ENCODE measurements around the gene METTL13. TPM values are rescaled to one million over a fixed set of nuclear protein-coding genes. Genes with fewer than 3 reads are reported as not detected.

METTL13 gene
- total RNA-seq, 3 donors from 2014 or later (not counting 1 experiment from before 2014, with no cell fraction given), result 12.1 to 23.3 (median 18.2) TPM

DNA sequence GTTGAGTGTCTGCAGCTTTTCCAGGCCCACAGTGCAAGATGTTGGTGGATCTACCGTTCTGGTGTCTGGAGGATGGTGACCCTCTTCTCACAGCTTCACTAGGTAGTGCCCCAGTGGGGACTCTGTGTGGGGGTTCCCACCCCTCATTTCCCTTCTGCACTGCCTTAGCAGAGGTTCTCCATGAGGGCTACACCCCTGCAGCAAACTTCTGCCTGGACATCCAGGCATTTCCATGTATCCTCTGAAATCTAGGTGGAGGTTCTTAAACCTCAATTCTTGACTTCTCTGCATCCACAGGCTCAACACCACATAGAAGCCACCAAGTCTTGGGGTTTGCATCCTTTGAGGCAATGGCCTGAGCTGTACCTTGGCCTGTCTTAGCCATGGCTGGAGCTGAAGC lies 45.5 kb downstream of the METTL13 start:
- no peaks in the 10 kb centered on the region for H3K4me1 ChIP-seq (ENCODE audit: control insufficient read depth, insufficient read depth, low read length)
- H3K9me3 ChIP-seq (ENCODE audit: control insufficient read depth, insufficient read depth, low read length), result peaks cover 8% of the 10 kb centered on the region
- Mint-ChIP-seq H3K36me3 (peaks cover 13% of the 10 kb centered on the region), H3K27ac (no peak overlapping the region), H3K27me3 (ENCODE audit: low read depth in 2 of 2) (peaks cover 0 to 3% of the 10 kb centered on the region in 2 donors), H3K4me3 (no peak overlapping the region), H3K4me1 (no peaks in the 10 kb centered on the region), H3K9me3 (peaks cover 0 to 7% of the 10 kb centered on the region in 2 donors)
- intact Hi-C loops (cut with micrococcal nuclease), result no loop called here
- no peak overlapping the region for H3K4me3 ChIP-seq (ENCODE audit: low read length)
- WGBS (ENCODE audit: insufficient coverage), result 0% methylated on average over 1 of the region's 1 CpG
- TF ChIP-seq, protein P1, sequence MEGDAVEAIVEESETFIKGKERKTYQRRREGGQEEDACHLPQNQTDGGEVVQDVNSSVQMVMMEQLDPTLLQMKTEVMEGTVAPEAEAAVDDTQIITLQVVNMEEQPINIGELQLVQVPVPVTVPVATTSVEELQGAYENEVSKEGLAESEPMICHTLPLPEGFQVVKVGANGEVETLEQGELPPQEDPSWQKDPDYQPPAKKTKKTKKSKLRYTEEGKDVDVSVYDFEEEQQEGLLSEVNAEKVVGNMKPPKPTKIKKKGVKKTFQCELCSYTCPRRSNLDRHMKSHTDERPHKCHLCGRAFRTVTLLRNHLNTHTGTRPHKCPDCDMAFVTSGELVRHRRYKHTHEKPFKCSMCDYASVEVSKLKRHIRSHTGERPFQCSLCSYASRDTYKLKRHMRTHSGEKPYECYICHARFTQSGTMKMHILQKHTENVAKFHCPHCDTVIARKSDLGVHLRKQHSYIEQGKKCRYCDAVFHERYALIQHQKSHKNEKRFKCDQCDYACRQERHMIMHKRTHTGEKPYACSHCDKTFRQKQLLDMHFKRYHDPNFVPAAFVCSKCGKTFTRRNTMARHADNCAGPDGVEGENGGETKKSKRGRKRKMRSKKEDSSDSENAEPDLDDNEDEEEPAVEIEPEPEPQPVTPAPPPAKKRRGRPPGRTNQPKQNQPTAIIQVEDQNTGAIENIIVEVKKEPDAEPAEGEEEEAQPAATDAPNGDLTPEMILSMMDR (IDR thresholded peaks at IDR 0.05), result no peak
- DNase-seq (no peak), ATAC-seq (no peak)
- H3K27ac ChIP-seq (ENCODE audit: low read length), result no peak overlapping the region
- H3K27me3 ChIP-seq (ENCODE audit: control insufficient read depth, insufficient read depth, low read length), result no peaks in the 10 kb centered on the region
- H3K36me3 ChIP-seq (ENCODE audit: control insufficient read depth, insufficient read depth, low read length), result no peaks in the 10 kb centered on the region

DNA sequence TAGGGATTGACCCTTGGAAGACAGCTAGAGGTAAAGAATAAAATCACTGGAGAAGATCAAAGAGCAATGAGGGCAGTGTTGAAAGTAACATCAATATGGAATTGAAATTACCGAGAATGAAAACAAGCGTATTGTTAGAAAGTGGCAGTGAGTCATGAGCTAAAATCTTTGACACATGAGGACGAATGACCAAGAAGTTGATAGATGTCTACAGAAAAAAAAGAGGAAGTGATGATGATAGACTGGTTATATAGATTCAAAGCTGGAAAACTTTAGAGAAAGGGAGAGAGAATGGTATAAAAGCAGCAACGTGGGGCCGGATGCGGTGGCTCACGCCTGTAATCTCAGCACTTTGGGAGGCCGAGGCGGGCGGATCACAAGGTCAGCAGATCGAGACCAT lies 47.3 kb downstream of the METTL13 start:
- no peak for ATAC-seq
- DNase-seq, result no peak
- Mint-ChIP-seq H3K4me1 (no peaks in the 10 kb centered on the region), H3K27ac (no peak overlapping the region), H3K4me3 (no peak overlapping the region), H3K36me3 (peaks cover 13% of the 10 kb centered on the region), H3K27me3 (ENCODE audit: low read depth in 2 of 2) (peaks cover 0 to 3% of the 10 kb centered on the region in 2 donors), H3K9me3 (peaks cover 0 to 7% of the 10 kb centered on the region in 2 donors)
- TF ChIP-seq, protein P1 (IDR thresholded peaks at IDR 0.05), result no peak
- H3K27ac ChIP-seq (ENCODE audit: low read length), result no peak overlapping the region
- intact Hi-C loops (cut with micrococcal nuclease), result no loop called here
- H3K36me3 ChIP-seq (ENCODE audit: control insufficient read depth, insufficient read depth, low read length), result no peaks in the 10 kb centered on the region
- H3K4me1 ChIP-seq (ENCODE audit: control insufficient read depth, insufficient read depth, low read length), result no peaks in the 10 kb centered on the region
- H3K9me3 ChIP-seq (ENCODE audit: control insufficient read depth, insufficient read depth, low read length), result peaks cover 8% of the 10 kb centered on the region
- H3K4me3 ChIP-seq (ENCODE audit: low read length), result no peak overlapping the region
- no peaks in the 10 kb centered on the region for H3K27me3 ChIP-seq (ENCODE audit: control insufficient read depth, insufficient read depth, low read length)
- 89% methylated on average over 11 of the region's 11 CpGs for WGBS (ENCODE audit: insufficient coverage)

DNA sequence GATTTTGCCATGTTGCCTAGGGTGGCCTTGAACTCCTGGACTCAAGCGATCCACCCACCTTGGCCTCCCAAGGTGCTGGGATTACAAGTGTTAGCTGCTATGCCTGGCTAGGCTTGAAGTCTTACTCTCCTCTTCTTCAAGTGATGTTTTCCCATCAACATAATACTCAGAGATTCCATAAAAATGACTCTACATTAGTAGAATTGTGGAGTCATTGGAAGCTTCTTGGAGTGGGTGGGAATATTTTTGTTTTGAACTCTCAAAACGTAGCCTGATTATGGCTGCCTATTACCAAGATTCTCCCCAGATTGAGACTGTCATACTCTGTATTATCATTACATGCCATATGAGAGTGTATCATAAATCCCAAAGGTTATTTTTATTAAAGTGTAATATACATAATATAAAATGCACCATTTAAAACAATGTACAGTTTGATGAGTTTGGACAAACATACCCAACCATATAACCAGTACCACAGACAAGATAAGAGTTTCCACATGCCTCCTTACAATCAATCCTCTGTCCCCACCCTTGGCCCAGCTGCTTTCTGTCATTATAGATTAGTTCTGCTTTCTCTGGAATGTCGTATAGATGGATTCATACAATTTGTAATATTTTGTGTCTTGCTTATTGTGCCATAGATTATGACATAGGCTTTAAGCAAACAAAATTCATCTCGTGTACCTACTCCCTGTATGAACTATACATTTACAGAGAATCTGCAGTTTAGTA lies 51.8 kb downstream of the METTL13 start:
- Histone ChIP-seq H3K4me3 (ENCODE audit: low read length) (no peak overlapping the region), H3K4me1 (ENCODE audit: control insufficient read depth, insufficient read depth, low read length) (no peaks in the 10 kb centered on the region), H3K27ac (ENCODE audit: low read length) (no peak overlapping the region), H3K27me3 (ENCODE audit: control insufficient read depth, insufficient read depth, low read length) (no peaks in the 10 kb centered on the region), H3K36me3 (ENCODE audit: control insufficient read depth, insufficient read depth, low read length) (no peaks in the 10 kb centered on the region), H3K9me3 (ENCODE audit: control insufficient read depth, insufficient read depth, low read length) (no peaks in the 10 kb centered on the region)
- 50% methylated on average over 2 of the region's 4 CpGs for WGBS (ENCODE audit: insufficient coverage)
- no peaks in the 10 kb centered on the region for H3K36me3 Mint-ChIP-seq
- intact Hi-C loops (cut with micrococcal nuclease), result no loop called here
- no peaks in the 10 kb centered on the region for H3K9me3 Mint-ChIP-seq
- H3K4me1 Mint-ChIP-seq, result no peaks in the 10 kb centered on the region
- no peak for ATAC-seq
- TF ChIP-seq, protein P1 (IDR thresholded peaks at IDR 0.05), result no peak
- no peak overlapping the region for H3K4me3 Mint-ChIP-seq
- peaks cover 0 to 7% of the 10 kb centered on the region in 2 donors for H3K27me3 Mint-ChIP-seq (ENCODE audit: low read depth in 2 of 2)
- H3K27ac Mint-ChIP-seq, result no peak overlapping the region
- no peak for DNase-seq

DNA sequence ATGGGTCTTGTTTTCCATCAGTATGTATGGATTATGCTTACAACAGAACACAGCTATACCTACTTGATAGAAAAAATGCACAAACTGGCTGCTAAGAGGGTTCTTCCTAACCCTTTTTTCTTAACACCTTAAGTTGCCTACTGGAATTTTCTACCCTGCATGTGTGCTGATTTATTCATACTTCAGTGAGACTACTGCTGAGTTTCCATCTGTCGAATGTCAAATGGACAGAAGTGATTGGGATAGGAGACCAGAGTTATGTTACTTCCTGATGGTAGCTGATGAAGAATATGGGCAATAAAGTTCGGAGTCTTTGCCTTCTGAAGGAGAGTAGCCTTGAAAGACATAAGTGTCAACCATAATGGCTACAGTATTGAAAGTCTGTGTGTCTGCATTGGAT lies 53.4 kb downstream of the METTL13 start:
- intact Hi-C loops (cut with micrococcal nuclease), result no loop called here
- Mint-ChIP-seq H3K9me3 (no peaks in the 10 kb centered on the region), H3K4me3 (no peak overlapping the region), H3K4me1 (no peaks in the 10 kb centered on the region), H3K36me3 (no peaks in the 10 kb centered on the region), H3K27ac (no peak overlapping the region), H3K27me3 (ENCODE audit: low read depth in 2 of 2) (peaks cover 2 to 7% of the 10 kb centered on the region in 2 donors)
- DNase-seq (no peak), ATAC-seq (no peak)
- Histone ChIP-seq H3K27me3 (ENCODE audit: control insufficient read depth, insufficient read depth, low read length) (no peaks in the 10 kb centered on the region), H3K36me3 (ENCODE audit: control insufficient read depth, insufficient read depth, low read length) (no peaks in the 10 kb centered on the region), H3K9me3 (ENCODE audit: control insufficient read depth, insufficient read depth, low read length) (no peaks in the 10 kb centered on the region), H3K27ac (ENCODE audit: low read length) (no peak overlapping the region), H3K4me1 (ENCODE audit: control insufficient read depth, insufficient read depth, low read length) (no peaks in the 10 kb centered on the region), H3K4me3 (ENCODE audit: low read length) (no peak overlapping the region)
- TF ChIP-seq, protein P1 (IDR thresholded peaks at IDR 0.05), result no peak
- 89% methylated on average over 2 of the region's 2 CpGs for WGBS (ENCODE audit: insufficient coverage)

All from natural killer cell (primary cell).